Caco-2 (cell line): ENCODE data around the gene TRPC1. TPM values are rescaled to one million over a fixed set of nuclear protein-coding genes. Genes with fewer than 3 reads are reported as not detected.

Experiments
- BruUV-seq: library from RNA; stranded (reverse); fragments of 400-500 nt; replicated peaks from 2 replicates; lab custom pipeline; 2021; lab: Mats Ljungman, UMichigan
- CTCF ChIA-PET: fragments of 300-600 bp; sonication (Branson Sonifier 250); formaldehyde crosslinking; loops from one replicate; lab custom pipeline; 2022; ENCODE audit warnings: antibody characterized with exemption; lab: Charles Lee
- POLR2A ChIA-PET: fragments of 300-600 bp; sonication (Branson Sonifier 250); formaldehyde crosslinking; loops from one replicate; lab custom pipeline; 2022; ENCODE audit warnings: antibody characterized with exemption; lab: Charles Lee
- DNase-seq, 2 experiments: peaks; one replicate each; pipeline versions ENCODE4 v3.0.0 to v3.0.0-alpha.2; 2020 to 2022
- H3K27me3 ChIP-seq: replicated peaks from 2 replicates; pipeline ENCODE4 v1.6.0; 2011; ENCODE audit warnings: low read length; ENCODE audit not compliant: control insufficient read depth, insufficient read depth
- H3K36me3 ChIP-seq: 2 replicates; pipeline ENCODE4 v1.5.1; 2011; ENCODE audit warnings: low read length; ENCODE audit not compliant: control insufficient read depth, insufficient read depth
- H3K4me1 ChIP-seq: fragments of 250-450 bp; sonication (Bioruptor Pico); 2 replicates; pipeline ENCODE4 v1.5.1; 2020; ENCODE audit warnings: mild to moderate bottlenecking
- H3K4me3 ChIP-seq: 2 replicates; pipeline ENCODE4 v1.5.1; 2011; ENCODE audit warnings: low read depth, mild to moderate bottlenecking, control low read depth, low read length
- H3K9me3 ChIP-seq: fragments of 250-450 bp; sonication (Bioruptor Pico); 2 replicates; pipeline ENCODE4 v1.5.1; 2020; ENCODE audit warnings: mild to moderate bottlenecking, moderate library complexity
- H3K27ac Mint-ChIP-seq: one replicate; pipeline ENCODE4 v1.8.0; 2022; ENCODE audit warnings: mixed read lengths; ENCODE audit not compliant: unreplicated experiment
- H3K27me3 Mint-ChIP-seq: one replicate; pipeline ENCODE4 v1.8.0; 2022; ENCODE audit warnings: mixed read lengths; ENCODE audit not compliant: insufficient read depth, unreplicated experiment
- H3K36me3 Mint-ChIP-seq: one replicate; pipeline ENCODE4 v1.8.0; 2022; ENCODE audit warnings: mild to moderate bottlenecking, mixed read lengths; ENCODE audit not compliant: insufficient read depth, unreplicated experiment
- H3K4me1 Mint-ChIP-seq: one replicate; pipeline ENCODE4 v1.8.0; 2022; ENCODE audit warnings: low read depth, mixed read lengths; ENCODE audit not compliant: unreplicated experiment
- H3K4me3 Mint-ChIP-seq: one replicate; pipeline ENCODE4 v1.8.0; 2022; ENCODE audit warnings: mild to moderate bottlenecking, moderate library complexity, mixed read lengths; ENCODE audit not compliant: unreplicated experiment
- H3K9me3 Mint-ChIP-seq: one replicate; pipeline ENCODE4 v1.8.0; 2022; ENCODE audit warnings: mixed read lengths; ENCODE audit not compliant: unreplicated experiment
- CTCF ChIP-seq, 2 experiments: fragments of 200-600 bp in 1 of 2; IDR thresholded peaks; 1 replicate in 1 of 2; 2 replicates in 1 of 2; pipeline versions ENCODE4 v1.5.1 to v1.8.0; 2011 to 2022; ENCODE audit warnings: antibody characterized with exemption in 1 of 2, control low read depth in 1 of 2, inconsistent platforms in 1 of 2, low read depth in 1 of 2, low read length in 1 of 2, mild to moderate bottlenecking in 1 of 2, moderate library complexity in 1 of 2; ENCODE audit not compliant: insufficient read depth in 1 of 2, severe bottlenecking in 1 of 2, unreplicated experiment in 1 of 2
- intact Hi-C: fragments of 100-400 bp; cut with micrococcal nuclease; formaldehyde crosslinking; loops from one replicate; pipeline ENCODE4 v1.10.0; 2022; ENCODE audit not compliant: unreplicated experiment
- total RNA-seq: library from RNA; stranded (reverse); gene quantifications from 2 replicates; pipeline ENCODE4 v1.2.3, GENCODE V29; 2022

TRPC1 gene
- total RNA-seq, 1 experiment from 2014 or later = 8.3 TPM

- Histone ChIP-seq H3K36me3 (no peaks in the 10 kb centered on the region), H3K9me3 (no peaks in the 10 kb centered on the region), H3K4me3 (no peak overlapping the region), H3K4me1 (no peaks in the 10 kb centered on the region), H3K27me3 (no peaks in the 10 kb centered on the region)
- Mint-ChIP-seq H3K4me3 (no peak overlapping the region), H3K27ac (no peak overlapping the region), H3K27me3 (no peaks in the 10 kb centered on the region), H3K4me1 (peaks cover 5% of the 10 kb centered on the region), H3K9me3 (no peaks in the 10 kb centered on the region), H3K36me3 (no peaks in the 10 kb centered on the region)
- intact Hi-C loops = no loop called here
- BruUV-seq = no TSS peak
- no peak for TF ChIP-seq CTCF (IDR thresholded peaks at IDR 0.05; ENCODE audit: insufficient read depth in 1 of 2, low read depth in 1 of 2, low read length in 1 of 2, severe bottlenecking in 1 of 2, unreplicated experiment in 1 of 2)
- ChIA-PET CTCF (no interaction called here), POLR2A (no interaction called here)
- DNase-seq = no peak
These were observed 126.7 kb downstream of the TRPC1 start for GRCh38 chr3:142850395-142851023.

GRCh38 chr3:142852009-142852408 lies 128.2 kb downstream of the TRPC1 start:
- intact Hi-C loops = no loop called here
- Mint-ChIP-seq H3K36me3 (no peaks in the 10 kb centered on the region), H3K27me3 (no peaks in the 10 kb centered on the region), H3K9me3 (no peaks in the 10 kb centered on the region), H3K4me1 (peaks cover 5% of the 10 kb centered on the region), H3K27ac (no peak overlapping the region), H3K4me3 (no peak overlapping the region)
- DNase-seq = no peak
- Histone ChIP-seq H3K4me3 (no peak overlapping the region), H3K4me1 (no peaks in the 10 kb centered on the region), H3K36me3 (no peaks in the 10 kb centered on the region), H3K27me3 (no peaks in the 10 kb centered on the region), H3K9me3 (no peaks in the 10 kb centered on the region)
- TF ChIP-seq CTCF (IDR thresholded peaks at IDR 0.05; ENCODE audit: insufficient read depth in 1 of 2, low read depth in 1 of 2, low read length in 1 of 2, severe bottlenecking in 1 of 2, unreplicated experiment in 1 of 2) = no peak
- ChIA-PET POLR2A (no interaction called here), CTCF (no interaction called here)
- no TSS peak for BruUV-seq

- intact Hi-C loops = no loop called here
- CTCF ChIA-PET = interaction anchor here (0.7 to 2.0 kb wide), 2 partner anchors 17 to 25 kb away, joined by 3 to 5 read pairs; no protein-coding TSS in a partner anchor
These were observed 129.7 kb downstream of the TRPC1 start for GRCh38 chr3:142853270-142854168.

More at GRCh38 chr3:142853270-142854168, 129.7 kb downstream of the TRPC1 start:
- no peaks in the 10 kb centered on the region for H3K27me3 ChIP-seq
- Mint-ChIP-seq H3K36me3 (no peaks in the 10 kb centered on the region), H3K4me3 (no peak overlapping the region), H3K4me1 (peaks cover 5% of the 10 kb centered on the region), H3K9me3 (no peaks in the 10 kb centered on the region), H3K27me3 (no peaks in the 10 kb centered on the region), H3K27ac (no peak overlapping the region)
- no peak overlapping the region for H3K4me3 ChIP-seq
- no peaks in the 10 kb centered on the region for H3K36me3 ChIP-seq
- no peak for DNase-seq
- POLR2A ChIA-PET = no interaction called here
- no peaks in the 10 kb centered on the region for H3K4me1 ChIP-seq
- H3K9me3 ChIP-seq = no peaks in the 10 kb centered on the region
- no peak for TF ChIP-seq CTCF (IDR thresholded peaks at IDR 0.05; ENCODE audit: insufficient read depth in 1 of 2, low read depth in 1 of 2, low read length in 1 of 2, severe bottlenecking in 1 of 2, unreplicated experiment in 1 of 2)
- BruUV-seq = no TSS peak
